ENCODE measurements around the gene CANT1. TPM values are rescaled to one million over a fixed set of nuclear protein-coding genes. Genes with fewer than 3 reads are reported as not detected.

The CANT1 gene
- polyA plus RNA-seq, 4 donors = 16.8 to 90.5 (median 42.3) TPM

GRCh38 chr17:79002796-79003593, 6.6 kb downstream of the CANT1 start:
- no peaks in the 10 kb centered on the region for H3K9me3 ChIP-seq (ENCODE audit: control insufficient read depth in 2 of 2, insufficient read depth in 1 of 2, low read depth in 1 of 2, low read length in 1 of 2)
- no peak for FAIRE-seq
- H3K4me1 ChIP-seq (ENCODE audit: control insufficient read depth in 3 of 3, insufficient read depth in 2 of 3, low read depth in 1 of 3, low read length in 2 of 3) = peaks cover 12 to 21% (median 19%) of the 10 kb centered on the region in 3 donors
- H3K27me3 ChIP-seq (ENCODE audit: control insufficient read depth in 3 of 3, insufficient read depth in 3 of 3, low read length in 3 of 3) = no peaks in the 10 kb centered on the region
- DNase-seq = no peak
- no peak overlapping the region for H3K4me3 ChIP-seq (ENCODE audit: low read depth in 1 of 3, low read length in 3 of 3)
- WGBS, 3 donors = 43 to 66% (median 52%) methylated on average over 20 of the region's 20 CpGs
- H3K27ac ChIP-seq (ENCODE audit: low read depth in 1 of 3, low read length in 2 of 3) = no peak overlapping the region
- peaks cover 0 to 68% (median 6%) of the 10 kb centered on the region in 3 donors for H3K36me3 ChIP-seq (ENCODE audit: control insufficient read depth in 3 of 3, insufficient read depth in 2 of 3, low read depth in 1 of 3, low read length in 3 of 3)

GRCh38 chr17:79002291-79002690, 7.3 kb downstream of the CANT1 start:
- H3K4me3 ChIP-seq (ENCODE audit: low read depth in 1 of 3, low read length in 3 of 3) = no peak overlapping the region
- DNase-seq = no peak
- no peaks in the 10 kb centered on the region for H3K27me3 ChIP-seq (ENCODE audit: control insufficient read depth in 3 of 3, insufficient read depth in 3 of 3, low read length in 3 of 3)
- no peak overlapping the region for H3K27ac ChIP-seq (ENCODE audit: low read depth in 1 of 3, low read length in 2 of 3)
- peaks cover 5 to 20% (median 15%) of the 10 kb centered on the region in 3 donors for H3K4me1 ChIP-seq (ENCODE audit: control insufficient read depth in 3 of 3, insufficient read depth in 2 of 3, low read depth in 1 of 3, low read length in 2 of 3)
- H3K36me3 ChIP-seq (ENCODE audit: control insufficient read depth in 3 of 3, insufficient read depth in 2 of 3, low read depth in 1 of 3, low read length in 3 of 3) = peaks cover 2 to 68% (median 12%) of the 10 kb centered on the region in 3 donors
- H3K9me3 ChIP-seq (ENCODE audit: control insufficient read depth in 2 of 2, insufficient read depth in 1 of 2, low read depth in 1 of 2, low read length in 1 of 2) = no peaks in the 10 kb centered on the region
- WGBS, 3 donors = 80 to 86% (median 86%) methylated on average over 14 of the region's 14 CpGs
- no peak for FAIRE-seq

- Histone ChIP-seq H3K27me3 (ENCODE audit: control insufficient read depth in 3 of 3, insufficient read depth in 3 of 3, low read length in 3 of 3) (no peaks in the 10 kb centered on the region), H3K27ac (ENCODE audit: low read depth in 1 of 3, low read length in 2 of 3) (no peak overlapping the region), H3K4me1 (ENCODE audit: control insufficient read depth in 3 of 3, insufficient read depth in 2 of 3, low read depth in 1 of 3, low read length in 2 of 3) (peaks cover 5 to 19% (median 15%) of the 10 kb centered on the region in 3 donors), H3K4me3 (ENCODE audit: low read depth in 1 of 3, low read length in 3 of 3) (no peak overlapping the region), H3K9me3 (ENCODE audit: control insufficient read depth in 2 of 2, insufficient read depth in 1 of 2, low read depth in 1 of 2, low read length in 1 of 2) (no peaks in the 10 kb centered on the region), H3K36me3 (ENCODE audit: control insufficient read depth in 3 of 3, insufficient read depth in 2 of 3, low read depth in 1 of 3, low read length in 3 of 3) (peaks cover 9 to 71% (median 14%) of the 10 kb centered on the region in 3 donors)
- WGBS, 3 donors = 70 to 81% (median 73%) methylated on average over 18 to 19 of the region's 19 CpGs
- FAIRE-seq (no peak), DNase-seq (no peak)
Observed at GRCh38 chr17:79001190-79002020, 8.2 kb downstream of the CANT1 start.

- Histone ChIP-seq H3K36me3 (ENCODE audit: control insufficient read depth in 3 of 3, insufficient read depth in 2 of 3, low read depth in 1 of 3, low read length in 3 of 3) (peaks cover 9 to 74% (median 14%) of the 10 kb centered on the region in 3 donors), H3K4me1 (ENCODE audit: control insufficient read depth in 3 of 3, insufficient read depth in 2 of 3, low read depth in 1 of 3, low read length in 2 of 3) (peaks cover 0 to 19% (median 9%) of the 10 kb centered on the region in 3 donors), H3K4me3 (ENCODE audit: low read depth in 1 of 3, low read length in 3 of 3) (no peak overlapping the region), H3K27ac (ENCODE audit: low read depth in 1 of 3, low read length in 2 of 3) (no peak overlapping the region), H3K9me3 (ENCODE audit: control insufficient read depth in 2 of 2, insufficient read depth in 1 of 2, low read depth in 1 of 2, low read length in 1 of 2) (no peaks in the 10 kb centered on the region), H3K27me3 (ENCODE audit: control insufficient read depth in 3 of 3, insufficient read depth in 3 of 3, low read length in 3 of 3) (no peaks in the 10 kb centered on the region)
- FAIRE-seq = no peak
- DNase-seq = no peak
- 82 to 86% (median 86%) methylated on average over 23 to 25 of the region's 25 CpGs for WGBS, 3 donors
Observed at GRCh38 chr17:79000396-79001189, 9.0 kb downstream of the CANT1 start.

- Histone ChIP-seq H3K36me3 (ENCODE audit: control insufficient read depth in 3 of 3, insufficient read depth in 2 of 3, low read depth in 1 of 3, low read length in 3 of 3) (peaks cover 9 to 81% (median 18%) of the 10 kb centered on the region in 3 donors), H3K4me1 (ENCODE audit: control insufficient read depth in 3 of 3, insufficient read depth in 2 of 3, low read depth in 1 of 3, low read length in 2 of 3) (peaks cover 2 to 14% (median 11%) of the 10 kb centered on the region in 3 donors)
- WGBS, 3 donors = 92 to 94% (median 92%) methylated on average over 12 of the region's 12 CpGs
Observed at GRCh38 chr17:78999947-79000395, 9.6 kb downstream of the CANT1 start.

GRCh38 chr17:78999056-78999768, 10.4 kb downstream of the CANT1 start:
- H3K27ac ChIP-seq (ENCODE audit: low read depth in 1 of 3, low read length in 2 of 3) = peak overlapping the region in 2 of 3 donors; percentile 74 to 80
- H3K27me3 ChIP-seq (ENCODE audit: control insufficient read depth in 3 of 3, insufficient read depth in 3 of 3, low read length in 3 of 3) = no peaks in the 10 kb centered on the region
- DNase-seq (no peak), FAIRE-seq (no peak)
- 83 to 90% (median 86%) methylated on average over 16 to 17 of the region's 17 CpGs for WGBS, 3 donors
- H3K4me1 ChIP-seq (ENCODE audit: control insufficient read depth in 3 of 3, insufficient read depth in 2 of 3, low read depth in 1 of 3, low read length in 2 of 3) = peaks cover 2 to 14% (median 11%) of the 10 kb centered on the region in 3 donors
- H3K4me3 ChIP-seq (ENCODE audit: low read depth in 1 of 3, low read length in 3 of 3) = no peak overlapping the region
- peaks cover 11 to 88% (median 18%) of the 10 kb centered on the region in 3 donors for H3K36me3 ChIP-seq (ENCODE audit: control insufficient read depth in 3 of 3, insufficient read depth in 2 of 3, low read depth in 1 of 3, low read length in 3 of 3)
- H3K9me3 ChIP-seq (ENCODE audit: control insufficient read depth in 2 of 2, insufficient read depth in 1 of 2, low read depth in 1 of 2, low read length in 1 of 2) = no peaks in the 10 kb centered on the region

More at GRCh38 chr17:78999947-79000395, 9.6 kb downstream of the CANT1 start:
- no peak overlapping the region for H3K4me3 ChIP-seq (ENCODE audit: low read depth in 1 of 3, low read length in 3 of 3)
- H3K9me3 ChIP-seq (ENCODE audit: control insufficient read depth in 2 of 2, insufficient read depth in 1 of 2, low read depth in 1 of 2, low read length in 1 of 2) = no peaks in the 10 kb centered on the region
- H3K27ac ChIP-seq (ENCODE audit: low read depth in 1 of 3, low read length in 2 of 3) = no peak overlapping the region
- DNase-seq = no peak
- H3K27me3 ChIP-seq (ENCODE audit: control insufficient read depth in 3 of 3, insufficient read depth in 3 of 3, low read length in 3 of 3) = no peaks in the 10 kb centered on the region
- FAIRE-seq = no peak

- 26 to 62% (median 45%) methylated on average over 28 of the region's 28 CpGs for WGBS, 3 donors
- FAIRE-seq = no peak
- Histone ChIP-seq H3K36me3 (ENCODE audit: control insufficient read depth in 3 of 3, insufficient read depth in 2 of 3, low read depth in 1 of 3, low read length in 3 of 3) (peaks cover 11 to 93% (median 18%) of the 10 kb centered on the region in 3 donors), H3K4me3 (ENCODE audit: low read depth in 1 of 3, low read length in 3 of 3) (no peak overlapping the region), H3K9me3 (ENCODE audit: control insufficient read depth in 2 of 2, insufficient read depth in 1 of 2, low read depth in 1 of 2, low read length in 1 of 2) (no peaks in the 10 kb centered on the region), H3K27ac (ENCODE audit: low read depth in 1 of 3, low read length in 2 of 3) (peak overlapping the region in 2 of 3 donors; percentile 74 to 80), H3K27me3 (ENCODE audit: control insufficient read depth in 3 of 3, insufficient read depth in 3 of 3, low read length in 3 of 3) (no peaks in the 10 kb centered on the region), H3K4me1 (ENCODE audit: control insufficient read depth in 3 of 3, insufficient read depth in 2 of 3, low read depth in 1 of 3, low read length in 2 of 3) (peaks cover 2 to 14% (median 11%) of the 10 kb centered on the region in 3 donors)
- DNase-seq = peak in 1 of 2 donors; percentile 91
Observed at GRCh38 chr17:78998311-78999055, 11.1 kb downstream of the CANT1 start.
